Suprapubic skin (tissue), 4 donors: ENCODE data around the gene PPP6R3.
"Not testable (repeated sequence)": the region's sequence is repeated elsewhere in the genome, so short reads cannot be mapped to it uniquely, and the experiment has no call there.

Source experiments
- POLR2A ChIP-seq, 2 donors: fragments of 450-650 bp; IDR thresholded peaks; one replicate each; pipeline ENCODE4 v1.6.1; 2017; ENCODE audit warnings: antibody characterized with exemption in 2 of 2, mild to moderate bottlenecking in 2 of 2, moderate library complexity in 2 of 2
- POLR2AphosphoS5 ChIP-seq, 3 donors: sonication (generic); formaldehyde crosslinking; IDR thresholded peaks; one replicate each; pipeline ENCODE4 v1.6.1; 2017; ENCODE audit warnings: antibody characterized with exemption in 3 of 3

GRCh38 chr11:68632375-68632774 lies 171.8 kb downstream of the PPP6R3 start:
- not testable (repeated sequence) for TF ChIP-seq POLR2A, POLR2AphosphoS5 (IDR thresholded peaks at IDR 0.05)
